Smooth muscle cell (in vitro differentiated cells): ENCODE measurements around the gene AK2. TPM values are rescaled to one million over a fixed set of nuclear protein-coding genes. Genes with fewer than 3 reads are reported as not detected.
"Not testable (repeated sequence)": the region's sequence is repeated elsewhere in the genome, so short reads cannot be mapped to it uniquely, and the experiment has no call there.

Experiments
- DNase-seq: peaks from one replicate; lab custom pipeline; 2025; ENCODE audit not compliant: unreplicated experiment; lab: John Stamatoyannopoulos, UW
- H2AFZ ChIP-seq: fragments of 200-600 bp; sonication (generic); 2 replicates; pipeline ENCODE4 v1.6.0; 2016; ENCODE audit warnings: antibody characterized with exemption, low read depth, mild to moderate bottlenecking
- H3F3A ChIP-seq: fragments of 200-600 bp; sonication (generic); 2 replicates; pipeline ENCODE4 v1.6.0; 2017; ENCODE audit warnings: antibody characterized with exemption, low read depth
- H3K27ac ChIP-seq: fragments of 200-600 bp; sonication (generic); 2 replicates; pipeline ENCODE4 v1.5.1; 2016; ENCODE audit warnings: low read depth, mild to moderate bottlenecking
- H3K27me3 ChIP-seq: fragments of 200-600 bp; sonication (generic); 2 replicates; pipeline ENCODE4 v1.6.1; 2016; ENCODE audit warnings: low read depth, mild to moderate bottlenecking
- H3K36me3 ChIP-seq: fragments of 200-600 bp; sonication (generic); 2 replicates; pipeline ENCODE4 v1.5.1; 2016; ENCODE audit warnings: low read depth
- H3K4me1 ChIP-seq: fragments of 200-600 bp; sonication (generic); 2 replicates; pipeline ENCODE4 v1.5.1; 2016; ENCODE audit warnings: low read depth
- H3K4me2 ChIP-seq: fragments of 200-600 bp; sonication (generic); 2 replicates; pipeline ENCODE4 v1.6.0; 2016; ENCODE audit warnings: mild to moderate bottlenecking
- H3K4me3 ChIP-seq: fragments of 200-600 bp; sonication (generic); 2 replicates; pipeline ENCODE4 v1.5.1; 2016; ENCODE audit warnings: mild to moderate bottlenecking
- H3K79me2 ChIP-seq: fragments of 200-600 bp; sonication (generic); 2 replicates; pipeline ENCODE4 v1.6.0; 2016; ENCODE audit warnings: low read depth, mild to moderate bottlenecking
- H3K9ac ChIP-seq: fragments of 200-600 bp; sonication (generic); 2 replicates; pipeline ENCODE4 v1.6.0; 2016; ENCODE audit warnings: low read depth
- H3K9me3 ChIP-seq: fragments of 200-600 bp; sonication (generic); replicated peaks from 2 replicates; pipeline ENCODE4 v1.5.1; 2016; ENCODE audit warnings: low read depth
- H4K20me1 ChIP-seq: fragments of 200-600 bp; sonication (generic); 2 replicates; pipeline ENCODE4 v1.6.0; 2016; ENCODE audit warnings: low read depth
- CTCF ChIP-seq: fragments of 200-600 bp; sonication (generic); IDR thresholded peaks from 2 replicates; pipeline ENCODE4 v1.5.1; 2017; ENCODE audit warnings: borderline replicate concordance, mild to moderate bottlenecking, antibody characterized with exemption; ENCODE audit not compliant: insufficient read depth, poor library complexity, severe bottlenecking
- WGBS: methylation state at CpG from one replicate; pipeline ENCODE4 v1.1.7; 2016; ENCODE audit warnings: low lambda C conversion rate; 5-methylcytosine and 5-hydroxymethylcytosine counted together
- polyA plus RNA-seq: library from polyadenylated mRNA; unstranded; fragments of >200 nt; fragmentation: Nextera tagmentation; extraction: Ambion mirVana; gene quantifications from 2 replicates; pipeline ENCODE4 v1.2.1, GENCODE V29; 2016
- total RNA-seq: library from RNA; depleted of rRNA; stranded (reverse); fragments of >200 nt; gene quantifications from 2 replicates; pipeline ENCODE4 v1.2.3, GENCODE V29; 2014

Gene AK2
- total and polyA plus RNA-seq, 2 experiments from 2014 or later, result 89.8 to 121 TPM

GRCh38 chr1:33000427-33001026 is 36.2 kb downstream of the AK2 start:
- H3K4me2 ChIP-seq, result no peak overlapping the region
- no peaks in the 10 kb centered on the region for H3K4me1 ChIP-seq
- no peak overlapping the region for H3K4me3 ChIP-seq
- no peak overlapping the region for H3K9ac ChIP-seq
- 97% methylated on average over 4 of the region's 4 CpGs for WGBS
- DNase-seq, result no peak
- no peaks in the 10 kb centered on the region for H3K36me3 ChIP-seq
- H3K27ac ChIP-seq, result no peak overlapping the region
- TF ChIP-seq CTCF, result no peak
- H2AFZ ChIP-seq, result no peak overlapping the region
- no peaks in the 10 kb centered on the region for H4K20me1 ChIP-seq
- H3F3A ChIP-seq, result peaks cover 5% of the 10 kb centered on the region
- no peaks in the 10 kb centered on the region for H3K9me3 ChIP-seq
- H3K79me2 ChIP-seq, result no peaks in the 10 kb centered on the region
- H3K27me3 ChIP-seq, result no peaks in the 10 kb centered on the region

- Histone ChIP-seq H3K79me2 (no peaks in the 10 kb centered on the region), H3K4me3 (no peak overlapping the region), H3K4me1 (no peaks in the 10 kb centered on the region), H3K4me2 (no peak overlapping the region), H4K20me1 (no peaks in the 10 kb centered on the region), H2AFZ (no peak overlapping the region), H3K9me3 (no peaks in the 10 kb centered on the region), H3K27ac (no peak overlapping the region), H3F3A (no peaks in the 10 kb centered on the region), H3K9ac (no peak overlapping the region), H3K36me3 (no peaks in the 10 kb centered on the region), H3K27me3 (no peaks in the 10 kb centered on the region)
- DNase-seq, result no peak
- WGBS, result 97% methylated on average over 4 of the region's 4 CpGs
- TF ChIP-seq CTCF, result no peak
These were observed 37.7 kb downstream of the AK2 start for GRCh38 chr1:32998997-32999396.

DNA sequence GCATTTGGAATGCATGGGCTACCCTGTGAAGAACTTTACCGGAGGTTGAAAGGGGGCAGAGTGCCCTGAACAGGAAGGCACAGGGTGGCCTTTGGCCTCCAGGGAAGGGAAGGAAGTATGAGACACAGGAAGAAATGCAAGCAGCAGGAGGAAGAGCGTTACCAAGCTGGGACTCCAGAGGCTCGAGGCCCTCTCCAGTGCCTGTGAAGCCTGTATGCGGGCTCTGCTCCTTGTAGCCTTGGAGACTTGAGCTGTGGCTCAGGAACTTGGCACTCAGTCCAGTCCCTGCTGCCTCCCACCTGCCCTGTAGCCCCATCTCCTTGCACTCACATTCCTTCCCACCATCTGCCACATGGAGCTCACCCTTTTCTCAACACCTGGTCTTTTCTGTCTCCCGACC is 38.6 kb downstream of the AK2 start:
- no peaks in the 10 kb centered on the region for H3K9me3 ChIP-seq
- no peaks in the 10 kb centered on the region for H3F3A ChIP-seq
- no peaks in the 10 kb centered on the region for H3K4me1 ChIP-seq
- peak overlapping the region; percentile 66 for H3K27ac ChIP-seq
- no peak overlapping the region for H3K9ac ChIP-seq
- no peak overlapping the region for H3K4me2 ChIP-seq
- 98% methylated on average over 5 of the region's 5 CpGs for WGBS
- H2AFZ ChIP-seq, result no peak overlapping the region
- TF ChIP-seq CTCF, result no peak
- no peaks in the 10 kb centered on the region for H3K36me3 ChIP-seq
- H3K4me3 ChIP-seq, result no peak overlapping the region
- no peak for DNase-seq
- H4K20me1 ChIP-seq, result no peaks in the 10 kb centered on the region
- no peaks in the 10 kb centered on the region for H3K79me2 ChIP-seq
- H3K27me3 ChIP-seq, result no peaks in the 10 kb centered on the region

DNA sequence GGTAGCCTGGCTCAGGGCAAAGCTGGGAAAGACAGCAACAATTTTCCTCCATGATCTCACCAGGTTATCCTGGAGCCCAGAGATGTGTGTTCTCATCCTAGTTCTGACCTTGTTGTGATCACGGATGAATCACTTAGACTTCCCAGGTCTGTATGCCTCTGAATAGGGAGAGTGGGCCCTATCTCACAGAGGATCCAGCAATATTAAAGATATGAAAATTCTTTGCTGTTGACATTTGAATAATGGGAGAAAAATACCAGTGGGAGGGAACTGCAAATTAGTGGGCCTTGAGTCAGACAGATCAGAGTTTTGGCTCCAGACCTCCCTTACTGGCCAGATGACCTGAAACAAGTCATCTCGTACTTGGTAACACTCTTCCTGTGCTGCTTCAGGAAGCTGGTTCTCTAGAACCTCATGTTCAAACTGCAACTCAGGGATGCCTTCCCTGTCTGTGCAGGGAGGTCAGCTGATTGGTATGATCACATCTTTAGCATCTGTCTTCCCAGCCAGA is 39.2 kb downstream of the AK2 start:
- H3K79me2 ChIP-seq, result no peaks in the 10 kb centered on the region
- H3K27me3 ChIP-seq, result no peaks in the 10 kb centered on the region
- WGBS, result 58% methylated on average over 2 of the region's 2 CpGs
- no peaks in the 10 kb centered on the region for H3K36me3 ChIP-seq
- no peak overlapping the region for H3K9ac ChIP-seq
- H3F3A ChIP-seq, result no peaks in the 10 kb centered on the region
- H3K4me3 ChIP-seq, result no peak overlapping the region
- H3K4me1 ChIP-seq, result no peaks in the 10 kb centered on the region
- H3K4me2 ChIP-seq, result no peak overlapping the region
- H3K27ac ChIP-seq, result peak overlapping the region; percentile 66
- no peak for DNase-seq
- H4K20me1 ChIP-seq, result no peaks in the 10 kb centered on the region
- H3K9me3 ChIP-seq, result no peaks in the 10 kb centered on the region
- H2AFZ ChIP-seq, result no peak overlapping the region
- TF ChIP-seq CTCF, result no peak

- DNase-seq, H3K9ac ChIP-seq: not testable (repeated sequence)
These were observed 43.4 kb downstream of the AK2 start for GRCh38 chr1:32993324-32993636.

More at GRCh38 chr1:32993324-32993636, 43.4 kb downstream of the AK2 start:
- H2AFZ ChIP-seq, H3K27me3 ChIP-seq, H3K4me1 ChIP-seq, H4K20me1 ChIP-seq, H3K79me2 ChIP-seq, H3K36me3 ChIP-seq, H3K9me3 ChIP-seq, H3K4me3 ChIP-seq, H3K4me2 ChIP-seq, H3F3A ChIP-seq: not testable (repeated sequence)
- peak overlapping the region; percentile 71 for H3K27ac ChIP-seq
- WGBS, result 98% methylated on average over 8 of the region's 8 CpGs
